Mononuclear cell (primary cell): ENCODE data around the gene GRIN2D. TPM values are rescaled to one million over a fixed set of nuclear protein-coding genes. Genes with fewer than 3 reads are reported as not detected.

Experiments used
- H3K27me3 ChIP-seq: 2 replicates; pipeline ENCODE4 v1.6.0; 2011; ENCODE audit warnings: low read length, control low read depth; ENCODE audit not compliant: insufficient read depth
- H3K4me1 ChIP-seq: 2 replicates; pipeline ENCODE4 v1.5.1; 2011; ENCODE audit warnings: mild to moderate bottlenecking, low read length, control low read depth; ENCODE audit not compliant: insufficient read depth
- H3K4me3 ChIP-seq: 2 replicates; pipeline ENCODE4 v1.5.1; 2011; ENCODE audit warnings: mild to moderate bottlenecking, low read length, moderate library complexity
- H3K9me3 ChIP-seq: 2 replicates; pipeline ENCODE4 v1.5.1; 2011; ENCODE audit warnings: low read depth, mild to moderate bottlenecking, control low read depth, low read length
- total RNA-seq: library from RNA; depleted of rRNA; stranded (reverse); fragments of >200 nt; gene quantifications from one replicate; pipeline ENCODE4 v1.2.3, GENCODE V29; 2012

The GRIN2D gene
- total RNA-seq, 1 donor = 0.10 TPM

- no peak overlapping the region for H3K4me3 ChIP-seq
- no peaks in the 10 kb centered on the region for H3K27me3 ChIP-seq
- H3K9me3 ChIP-seq = no peaks in the 10 kb centered on the region
- peaks cover 6% of the 10 kb centered on the region for H3K4me1 ChIP-seq
Measured at GRCh38 chr19:48424694-48425219, 31.3 kb downstream of the GRIN2D start.

GRCh38 chr19:48428670-48429069 lies 35.2 kb downstream of the GRIN2D start:
- no peak overlapping the region for H3K4me3 ChIP-seq
- no peaks in the 10 kb centered on the region for H3K27me3 ChIP-seq
- peaks cover 6% of the 10 kb centered on the region for H3K4me1 ChIP-seq
- H3K9me3 ChIP-seq = no peaks in the 10 kb centered on the region

- Histone ChIP-seq H3K27me3 (no peaks in the 10 kb centered on the region), H3K9me3 (no peaks in the 10 kb centered on the region), H3K4me3 (no peak overlapping the region), H3K4me1 (no peaks in the 10 kb centered on the region)
Measured at GRCh38 chr19:48433337-48433736, 39.9 kb downstream of the GRIN2D start.

- H3K9me3 ChIP-seq = no peaks in the 10 kb centered on the region
- H3K27me3 ChIP-seq = peaks cover 4% of the 10 kb centered on the region
- no peak overlapping the region for H3K4me3 ChIP-seq
- no peaks in the 10 kb centered on the region for H3K4me1 ChIP-seq
Measured at GRCh38 chr19:48436586-48436985, 43.1 kb downstream of the GRIN2D start.

- H3K27me3 ChIP-seq = peaks cover 25% of the 10 kb centered on the region
- no peak overlapping the region for H3K4me3 ChIP-seq
- H3K9me3 ChIP-seq = no peaks in the 10 kb centered on the region
- H3K4me1 ChIP-seq = peaks cover 25% of the 10 kb centered on the region
Measured at GRCh38 chr19:48441360-48442050, 48.0 kb downstream of the GRIN2D start.

- Histone ChIP-seq H3K27me3 (peaks cover 25% of the 10 kb centered on the region), H3K4me3 (no peak overlapping the region), H3K4me1 (peaks cover 30% of the 10 kb centered on the region), H3K9me3 (no peaks in the 10 kb centered on the region)
Measured at GRCh38 chr19:48442116-48443035, 48.9 kb downstream of the GRIN2D start.

GRCh38 chr19:48443256-48443655 lies 49.8 kb downstream of the GRIN2D start:
- no peak overlapping the region for H3K4me3 ChIP-seq
- no peaks in the 10 kb centered on the region for H3K9me3 ChIP-seq
- H3K4me1 ChIP-seq = peaks cover 30% of the 10 kb centered on the region
- H3K27me3 ChIP-seq = peaks cover 25% of the 10 kb centered on the region

Other genes with a start within 250 kb of the GRIN2D start
- 24.8 TPM for gene LIG1, start 223.3 kb upstream of the GRIN2D start, total RNA-seq
- gene ZSWIM9, start 223.0 kb upstream of the GRIN2D start, total RNA-seq = 0.73 TPM
- gene CARD8, start 137.8 kb upstream of the GRIN2D start, total RNA-seq = 46.0 TPM
- not detected for gene ZNF114, start 123.6 kb upstream of the GRIN2D start, total RNA-seq
- gene EMP3, start 68.1 kb upstream of the GRIN2D start, total RNA-seq = 230 TPM
- 3.4 TPM for gene TMEM143, start 29.7 kb upstream of the GRIN2D start, total RNA-seq
- not detected for gene SYNGR4, start 29.3 kb upstream of the GRIN2D start, total RNA-seq
- 20.0 TPM for gene KDELR1, start 2.1 kb upstream of the GRIN2D start, total RNA-seq
- gene GRWD1, start 52.3 kb downstream of the GRIN2D start, total RNA-seq = 15.2 TPM
- 1.7 TPM for gene KCNJ14, start 61.9 kb downstream of the GRIN2D start, total RNA-seq
- 14.9 TPM for gene CYTH2, start 75.7 kb downstream of the GRIN2D start, total RNA-seq
- 1.5 TPM for gene LMTK3, start 118.2 kb downstream of the GRIN2D start, total RNA-seq
- gene SULT2B1, start 158.5 kb downstream of the GRIN2D start, total RNA-seq = not detected
- gene SPACA4, start 213.1 kb downstream of the GRIN2D start, total RNA-seq = not detected
- gene FAM83E, start 221.4 kb downstream of the GRIN2D start, total RNA-seq = 0.73 TPM
- gene RPL18, start 225.5 kb downstream of the GRIN2D start, total RNA-seq = 2,431 TPM
- 4.5 TPM for gene SPHK2, start 225.8 kb downstream of the GRIN2D start, total RNA-seq
- 28.2 TPM for gene DBP, start 243.7 kb downstream of the GRIN2D start, total RNA-seq